H1 (cell line): Measurements from ENCODE around the gene KCNC1. TPM values are rescaled to one million over a fixed set of nuclear protein-coding genes. Genes with fewer than 3 reads are reported as not detected.

Experiments used
- CTCF ChIA-PET: fragments of 300-600 bp; sonication (Branson Sonifier 250); formaldehyde crosslinking; loops from one replicate; lab custom pipeline; 2021; ENCODE audit not compliant: partially characterized antibody; lab: Charles Lee
- POLR2A ChIA-PET: fragments of 300-600 bp; sonication (Branson Sonifier 250); formaldehyde crosslinking; loops from one replicate; lab custom pipeline; 2021; ENCODE audit warnings: inconsistent platforms; ENCODE audit not compliant: partially characterized antibody; lab: Charles Lee
- DNase-seq, 2 experiments: peaks; one replicate each; pipeline versions ENCODE4 v3.0.0 to v3.0.0-alpha.2; 2010 to 2022; ENCODE audit warnings: low spot score in 2 of 2, low read depth in 1 of 2, mixed read lengths in 1 of 2
- FAIRE-seq: peaks from 2 replicates; lab custom pipeline; 2011; peaks lifted over from hg19 to GRCh38; lab: Jason Lieb, UNC
- H2AFZ ChIP-seq: 2 replicates; pipeline ENCODE4 v1.8.1; 2012; ENCODE audit warnings: low read length, inconsistent platforms
- H2AK5ac ChIP-seq: 2 replicates; pipeline ENCODE4 v1.6.1; 2013; ENCODE audit warnings: low read depth, low read length
- H2BK120ac ChIP-seq: replicated peaks from 2 replicates; pipeline ENCODE3; 2013; ENCODE audit warnings: low read depth, low read length, inconsistent platforms
- H2BK12ac ChIP-seq: 2 replicates; pipeline ENCODE4 v1.6.1; 2013; ENCODE audit warnings: low read depth, low read length
- H2BK15ac ChIP-seq: 2 replicates; pipeline ENCODE4 v1.6.1; 2013; ENCODE audit warnings: low read length
- H2BK20ac ChIP-seq: 2 replicates; pipeline ENCODE4 v1.6.1; 2013; ENCODE audit warnings: low read length
- H2BK5ac ChIP-seq: 2 replicates; pipeline ENCODE4 v1.6.1; 2013; ENCODE audit warnings: low read depth, low read length
- H3K14ac ChIP-seq: 2 replicates; pipeline ENCODE4 v1.6.1; 2013; ENCODE audit warnings: inconsistent platforms; ENCODE audit not compliant: insufficient read length
- H3K18ac ChIP-seq: 2 replicates; pipeline ENCODE4 v1.6.1; 2013; ENCODE audit warnings: low read length; ENCODE audit errors: extremely low read depth
- H3K23ac ChIP-seq: 2 replicates; pipeline ENCODE4 v1.6.1; 2013; ENCODE audit warnings: inconsistent platforms; ENCODE audit not compliant: insufficient read length
- H3K23me2 ChIP-seq: 2 replicates; pipeline ENCODE4 v1.6.1; 2013; ENCODE audit warnings: low read depth, low read length
- H3K27ac ChIP-seq: 2 replicates; pipeline ENCODE4 v1.6.1; 2011; ENCODE audit warnings: low read depth, low read length, inconsistent platforms
- H3K27me3 ChIP-seq, 4 experiments: replicated peaks in 1 of 4; 1 replicate in 1 of 4; 2 replicates in 3 of 4; pipeline versions ENCODE4 v1.6.1 to v1.8.1; 2011 to 2013; ENCODE audit warnings: low read length in 3 of 4, mild to moderate bottlenecking in 3 of 4, inconsistent platforms in 2 of 4, mixed read lengths in 2 of 4, moderate library complexity in 1 of 4; ENCODE audit not compliant: control insufficient read depth in 3 of 4, insufficient read depth in 3 of 4; ENCODE audit errors: extremely low read depth in 1 of 4
- H3K36me3 ChIP-seq, 4 experiments: 2 replicates each; pipeline versions ENCODE4 v1.6.1 to v1.8.1; 2011 to 2013; ENCODE audit warnings: mild to moderate bottlenecking in 4 of 4, low read length in 3 of 4, moderate library complexity in 2 of 4, control low read depth in 1 of 4, inconsistent platforms in 1 of 4; ENCODE audit not compliant: insufficient read depth in 4 of 4, control insufficient read depth in 2 of 4
- H3K4ac ChIP-seq: replicated peaks from 2 replicates; pipeline ENCODE3; 2013; ENCODE audit warnings: low read length, low read depth, mixed read lengths, inconsistent platforms; ENCODE audit not compliant: insufficient read length
- H3K4me1 ChIP-seq, 4 experiments: replicated peaks in 1 of 4; 1 replicate in 1 of 4; 2 replicates in 3 of 4; pipeline versions ENCODE4 v1.6.1 to v1.8.1; 2011 to 2013; ENCODE audit warnings: low read length in 3 of 4, inconsistent platforms in 2 of 4, mixed read lengths in 1 of 4; ENCODE audit not compliant: insufficient read depth in 4 of 4, control insufficient read depth in 3 of 4
- H3K4me2 ChIP-seq, 2 experiments: 2 replicates each; pipeline versions ENCODE4 v1.6.1 to v1.8.1; 2011 to 2013; ENCODE audit warnings: low read depth in 2 of 2, low read length in 2 of 2, control low read depth in 1 of 2, inconsistent platforms in 1 of 2, mild to moderate bottlenecking in 1 of 2; ENCODE audit not compliant: insufficient read depth in 1 of 2
- H3K4me3 ChIP-seq, 4 experiments: fragments of 200-600, 300-600 bp in 1 of 4; sonication (generic), shearing (Covaris generic), sonication (Bioruptor Twin) in 1 of 4; 2 replicates each; pipeline versions ENCODE4 v1.5.1 to v1.8.1; 2011 to 2016; ENCODE audit warnings: low read length in 4 of 4, low read depth in 3 of 4, control low read depth in 2 of 4, inconsistent platforms in 2 of 4, mild to moderate bottlenecking in 2 of 4, mixed read lengths in 1 of 4, moderate library complexity in 1 of 4; ENCODE audit not compliant: insufficient read depth in 2 of 4; ENCODE audit errors: extremely low read depth in 1 of 4
- H3K56ac ChIP-seq: replicated peaks from 2 replicates; pipeline ENCODE3; 2013; ENCODE audit warnings: low read depth, mild to moderate bottlenecking, mixed read lengths, low read length, inconsistent platforms; ENCODE audit not compliant: insufficient read length
- H3K79me1 ChIP-seq: 2 replicates; pipeline ENCODE4 v1.6.1; 2013; ENCODE audit warnings: low read depth, low read length, control low read depth
- H3K79me2 ChIP-seq, 2 experiments: 2 replicates each; pipeline versions ENCODE4 v1.6.1 to v1.8.1; 2012 to 2013; ENCODE audit warnings: low read length in 2 of 2, mild to moderate bottlenecking in 2 of 2, inconsistent platforms in 1 of 2; ENCODE audit not compliant: insufficient read depth in 2 of 2, control insufficient read depth in 1 of 2
- H3K9ac ChIP-seq, 4 experiments: replicated peaks in 1 of 4; 1 replicate in 1 of 4; 2 replicates in 3 of 4; pipeline versions ENCODE4 v1.6.1 to v1.8.1; 2011 to 2013; ENCODE audit warnings: low read depth in 3 of 4, low read length in 3 of 4, control low read depth in 2 of 4, mild to moderate bottlenecking in 2 of 4, moderate library complexity in 2 of 4, inconsistent platforms in 1 of 4; ENCODE audit errors: extremely low read depth in 1 of 4
- H3K9me3 ChIP-seq, 2 experiments: 2 replicates each; pipeline versions ENCODE4 v1.6.1 to v1.8.1; 2012 to 2013; ENCODE audit warnings: mild to moderate bottlenecking in 2 of 2, moderate library complexity in 2 of 2, control low read depth in 1 of 2, inconsistent platforms in 1 of 2, low read depth in 1 of 2, low read length in 1 of 2, mixed read lengths in 1 of 2; ENCODE audit not compliant: insufficient read depth in 2 of 2
- H4K20me1 ChIP-seq, 2 experiments: replicated peaks in 1 of 2; 2 replicates each; pipeline versions ENCODE3 to v1.8.1; 2011 to 2013; ENCODE audit warnings: inconsistent platforms in 2 of 2, low read length in 2 of 2, mild to moderate bottlenecking in 1 of 2; ENCODE audit not compliant: insufficient read depth in 2 of 2, control insufficient read depth in 1 of 2
- H4K5ac ChIP-seq: 2 replicates; pipeline ENCODE4 v1.6.1; 2013; ENCODE audit warnings: low read length, low read depth, mixed read lengths, inconsistent platforms; ENCODE audit not compliant: insufficient read length
- H4K8ac ChIP-seq: 2 replicates; pipeline ENCODE4 v1.8.0; 2013; ENCODE audit warnings: mild to moderate bottlenecking, moderate library complexity, low read length, inconsistent platforms; ENCODE audit not compliant: insufficient read depth; ENCODE audit errors: extremely low read depth
- H4K91ac ChIP-seq: replicated peaks from 2 replicates; pipeline ENCODE3; 2013; ENCODE audit warnings: low read length, mixed read lengths, inconsistent platforms; ENCODE audit not compliant: insufficient read length
- BCL11A ChIP-seq, 2 experiments: IDR thresholded peaks; one replicate each; pipeline ENCODE4 v1.6.1; 2011; ENCODE audit warnings: low read depth in 2 of 2, low read length in 2 of 2, mild to moderate bottlenecking in 2 of 2
- KDM1A ChIP-seq: fragments of 200-600, 300-600 bp; sonication (generic); IDR thresholded peaks from 2 replicates; pipeline ENCODE4 v1.7.1; 2016; ENCODE audit warnings: mild to moderate bottlenecking, low read length, borderline replicate concordance
- MAX ChIP-seq: IDR thresholded peaks from 2 replicates; pipeline ENCODE4 v1.6.1; 2012; ENCODE audit warnings: inconsistent platforms
- NANOG ChIP-seq: IDR thresholded peaks from 2 replicates; pipeline ENCODE4 v1.6.1; 2011; ENCODE audit warnings: low read length, low read depth, mild to moderate bottlenecking, inconsistent platforms; ENCODE audit not compliant: insufficient read depth, poor library complexity, severe bottlenecking
- POLR2A ChIP-seq, 2 experiments: IDR thresholded peaks; 1 replicate in 1 of 2; 2 replicates in 1 of 2; pipeline ENCODE4 v1.6.1; 2011; ENCODE audit warnings: low read depth in 2 of 2, low read length in 2 of 2, mild to moderate bottlenecking in 2 of 2; ENCODE audit errors: control extremely low read depth in 1 of 2
- RAD21 ChIP-seq, 2 experiments: IDR thresholded peaks in 1 of 2; conservative IDR thresholded peaks in 1 of 2; 2 replicates each; pipeline ENCODE4 v1.6.1; 2011; ENCODE audit warnings: low read depth in 2 of 2, low read length in 2 of 2, improper control_type of control experiment in 1 of 2, inconsistent platforms in 1 of 2, mild to moderate bottlenecking in 1 of 2, moderate library complexity in 1 of 2
- SUZ12 ChIP-seq: fragments of 200-600 bp; sonication (generic); IDR thresholded peaks from 2 replicates; pipeline ENCODE4 v1.6.1; 2012; ENCODE audit warnings: mild to moderate bottlenecking, inconsistent platforms, low read length, moderate library complexity, mixed read lengths
- WGBS, 2 experiments: shearing (Covaris generic) in 1 of 2; methylation state at CpG; one replicate each; pipeline versions ENCODE4 v1.1.6 to v1.1.7; 2013 to 2015; ENCODE audit warnings: low lambda C conversion rate in 2 of 2, mixed read lengths in 2 of 2, inconsistent platforms in 1 of 2, low coverage in 1 of 2, missing lambda C conversion rate in 1 of 2; ENCODE audit not compliant: insufficient replicate concordance in 2 of 2, insufficient coverage in 1 of 2, insufficient read length in 1 of 2; ENCODE audit errors: extremely low coverage in 1 of 2, missing lambda C conversion rate in 1 of 2; 5-methylcytosine and 5-hydroxymethylcytosine counted together
- polyA plus RNA-seq, 7 experiments: library from polyadenylated mRNA; depleted of rRNA in 3 of 7; stranded (reverse) in 5 of 7; unstranded in 2 of 7; fragments of >200 nt in 5 of 7; fragments of 200-250 nt in 2 of 7; gene quantifications; 1 replicate in 5 of 7; 2 replicates in 1 of 7; 4 replicates in 1 of 7; pipeline versions ENCODE4 v1.2.1 to v1.2.3, GENCODE V29; 2011 to 2013; ENCODE audit warnings: missing spikeins in 2 of 7, mixed read lengths in 2 of 7
- total RNA-seq: library from RNA; stranded (reverse); fragmentation: NEBNext Ultra II Directional; extraction: Animal tissue kit (Norgen Biotek cat#: 25700); gene quantifications from 2 replicates; pipeline ENCODE4 v1.2.1, GENCODE V29; 2021

The KCNC1 gene
- total and polyA plus RNA-seq, 2 of the 8 experiments (the other 6 are each of a cell fraction or from before 2014, with no cell fraction given), result 0.11 to 0.26 TPM

GRCh38 chr11:17719938-17720795 is 14.4 kb upstream of the KCNC1 start:
- Histone ChIP-seq H3K4ac (no peak overlapping the region), H2BK15ac (no peak overlapping the region), H3K4me3 (peak overlapping the region; percentile 17 to 56 (median 28); a peak in 7 of 8 replicates), H3K23ac (no peak overlapping the region), H3K36me3 (no peaks in the 10 kb centered on the region; a peak in 1 of 8 replicates), H3K9ac (no peak overlapping the region), H2BK12ac (no peak overlapping the region), H3K79me2 (no peaks in the 10 kb centered on the region), H3K27ac (no peak overlapping the region), H3K9me3 (peaks cover 0 to 5% of the 10 kb centered on the region in 2 experiments; a peak in 1 of 4 replicates), H3K4me2 (peak overlapping the region; percentile 81 to 98), H3K56ac (no peak overlapping the region), H2BK120ac (no peak overlapping the region), H4K8ac (peak overlapping the region; percentile 8; the same call in 1 of the 2 replicates), H2BK5ac (no peak overlapping the region), H2AK5ac (no peak overlapping the region), H3K27me3 (peaks cover 57 to 88% (median 74%) of the 10 kb centered on the region in 4 experiments), H3K14ac (no peak overlapping the region), H4K91ac (no peak overlapping the region), H4K5ac (no peak overlapping the region), H4K20me1 (peaks cover 7 to 10% of the 10 kb centered on the region in 2 experiments), H3K4me1 (peaks cover 0 to 31% (median 14%) of the 10 kb centered on the region in 4 experiments; a peak in 6 of 7 replicates), H3K23me2 (peaks cover 9% of the 10 kb centered on the region), H2BK20ac (no peak overlapping the region), H3K79me1 (no peaks in the 10 kb centered on the region), H2AFZ (no peak overlapping the region), H3K18ac (no peak overlapping the region; the same call in 1 of the 2 replicates)
- FAIRE-seq (no peak), DNase-seq (peak in 1 of 2 experiments; percentile 81)
- ChIA-PET CTCF (interaction anchor here (0.6 to 15.7 kb wide), 51 partner anchors 8 to 886 kb away, joined by 3 to 290 read pairs (median 4); partner anchors contain the start of genes KCNC1 and OTOG), POLR2A (interaction anchor here (1.1 kb wide), 1 partner anchor 11 kb away, joined by 3 read pairs; no protein-coding TSS in a partner anchor)
- WGBS, 2 experiments, result 6% methylated on average over 81 of the region's 85 CpGs; no CpG with 5 or more reads in 1 of the 2 experiments
- TF ChIP-seq NANOG (no peak), MAX (peak; percentile 94), POLR2A (IDR thresholded peaks at IDR 0.05; ENCODE audit: control extremely low read depth in 1 of 2, low read depth in 2 of 2, low read length in 2 of 2) (no peak), BCL11A (IDR thresholded peaks at IDR 0.05; ENCODE audit: low read depth in 2 of 2, low read length in 2 of 2) (no peak), RAD21 (IDR thresholded peaks at IDR 0.05 in 1 of 2, conservative IDR thresholded peaks at IDR 0.05 in 1 of 2; ENCODE audit: low read depth in 2 of 2, low read length in 2 of 2) (peak; percentile 18 to 42), KDM1A (0 out of 2 replicates have a peak, but pooled peaks have one; percentile 27), SUZ12 (peak; percentile 61)
